HUES6 (cell line): ENCODE results near the gene MYO7B.

ENCODE experiments used
- H3K27ac ChIP-seq: 2 replicates; pipeline ENCODE4 v1.7.0; 2013; ENCODE audit warnings: low read depth, mild to moderate bottlenecking, low read length, inconsistent platforms
- H3K27me3 ChIP-seq: 2 replicates; pipeline ENCODE4 v1.6.1; 2013; ENCODE audit warnings: low read length; ENCODE audit not compliant: control insufficient read depth, insufficient read depth
- H3K36me3 ChIP-seq: 2 replicates; pipeline ENCODE4 v1.6.1; 2013; ENCODE audit warnings: low read length; ENCODE audit not compliant: control insufficient read depth, insufficient read depth
- H3K4me1 ChIP-seq: 2 replicates; pipeline ENCODE4 v1.6.1; 2013; ENCODE audit warnings: low read length; ENCODE audit not compliant: control insufficient read depth, insufficient read depth
- H3K4me3 ChIP-seq: 2 replicates; pipeline ENCODE4 v1.5.1; 2013; ENCODE audit warnings: low read depth, low read length
- H3K9ac ChIP-seq: one replicate; pipeline ENCODE4 v1.6.1; 2013; ENCODE audit warnings: mild to moderate bottlenecking, low read length
- H3K9me3 ChIP-seq: 2 replicates; pipeline ENCODE4 v1.6.1; 2013; ENCODE audit warnings: low read depth, low read length; ENCODE audit not compliant: control insufficient read depth, insufficient read depth

The MYO7B gene

DNA sequence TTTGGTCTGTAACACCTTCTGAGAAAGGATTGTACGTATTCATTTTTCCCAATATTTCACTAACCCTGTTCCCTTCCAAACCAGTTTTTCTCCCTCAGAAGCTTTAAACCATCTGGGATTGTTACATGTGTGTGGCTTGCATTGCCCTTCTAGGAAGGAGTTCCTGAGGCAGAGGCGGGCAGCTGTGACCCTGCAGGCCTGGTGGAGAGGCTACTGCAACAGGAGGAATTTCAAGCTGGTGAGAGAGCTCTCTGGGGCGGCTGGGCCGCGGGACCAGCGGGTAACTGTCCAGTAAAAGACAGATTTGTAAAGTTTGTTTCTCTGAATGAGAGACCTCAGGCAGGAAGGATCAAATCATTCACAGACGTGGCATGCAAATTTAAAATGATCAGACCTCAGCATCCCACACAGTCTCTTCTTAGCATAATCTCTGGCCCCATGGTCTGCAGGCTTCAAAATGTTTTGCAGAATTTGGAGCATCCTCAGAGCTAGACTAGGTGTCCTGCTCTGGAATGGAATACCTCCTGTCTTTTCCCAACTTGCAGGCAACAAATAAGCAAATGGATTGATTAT, 70.3 kb downstream of the MYO7B start:
- Histone ChIP-seq H3K9ac (no peak overlapping the region), H3K4me3 (no peak overlapping the region), H3K9me3 (peaks cover 6% of the 10 kb centered on the region; the same call in 1 of the 2 replicates), H3K27ac (no peak overlapping the region), H3K27me3 (no peaks in the 10 kb centered on the region; the same call in 1 of the 2 replicates), H3K36me3 (no peaks in the 10 kb centered on the region), H3K4me1 (no peaks in the 10 kb centered on the region)

DNA sequence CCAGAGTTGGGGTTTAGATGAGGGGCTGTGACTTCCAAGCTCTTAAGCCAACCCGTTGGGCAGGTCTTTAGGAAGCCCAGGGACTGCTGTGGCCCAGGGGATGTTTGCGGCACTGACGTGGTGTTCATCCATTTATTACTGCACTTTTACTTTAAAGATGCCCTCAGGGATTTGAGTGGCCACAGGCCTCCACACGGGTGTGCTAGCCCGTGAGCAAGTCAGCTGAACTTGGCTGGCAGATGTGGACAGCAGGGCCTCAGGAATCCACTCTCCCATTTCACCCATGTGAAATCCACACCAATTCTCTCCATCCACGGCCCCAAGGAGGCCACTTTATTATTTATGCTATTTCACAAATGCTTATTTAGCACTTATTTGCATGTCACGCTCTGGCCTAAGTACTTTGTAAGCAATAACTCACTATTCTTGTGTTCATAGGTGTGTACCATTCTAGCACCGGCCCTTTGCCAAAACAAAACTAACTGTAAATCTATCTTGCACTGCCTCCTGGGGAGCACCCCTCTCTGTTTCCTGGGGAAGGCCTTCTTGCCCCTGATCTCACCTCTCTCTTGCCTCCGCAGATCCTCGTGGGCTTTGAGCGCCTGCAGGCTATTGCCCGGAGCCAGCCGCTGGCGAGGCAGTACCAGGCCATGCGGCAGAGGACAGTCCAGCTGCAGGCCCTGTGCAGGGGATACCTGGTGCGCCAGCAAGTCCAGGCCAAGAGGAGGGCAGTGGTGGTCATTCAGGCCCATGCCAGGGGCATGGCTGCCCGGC, 71.3 kb downstream of the MYO7B start:
- H3K27ac ChIP-seq: no peak overlapping the region
- H3K27me3 ChIP-seq: no peaks in the 10 kb centered on the region; the same call in 1 of the 2 replicates
- H3K36me3 ChIP-seq: no peaks in the 10 kb centered on the region
- no peak overlapping the region for H3K9ac ChIP-seq
- no peak overlapping the region for H3K4me3 ChIP-seq
- H3K4me1 ChIP-seq: no peaks in the 10 kb centered on the region
- H3K9me3 ChIP-seq: peaks cover 9% of the 10 kb centered on the region; the same call in 1 of the 2 replicates

DNA sequence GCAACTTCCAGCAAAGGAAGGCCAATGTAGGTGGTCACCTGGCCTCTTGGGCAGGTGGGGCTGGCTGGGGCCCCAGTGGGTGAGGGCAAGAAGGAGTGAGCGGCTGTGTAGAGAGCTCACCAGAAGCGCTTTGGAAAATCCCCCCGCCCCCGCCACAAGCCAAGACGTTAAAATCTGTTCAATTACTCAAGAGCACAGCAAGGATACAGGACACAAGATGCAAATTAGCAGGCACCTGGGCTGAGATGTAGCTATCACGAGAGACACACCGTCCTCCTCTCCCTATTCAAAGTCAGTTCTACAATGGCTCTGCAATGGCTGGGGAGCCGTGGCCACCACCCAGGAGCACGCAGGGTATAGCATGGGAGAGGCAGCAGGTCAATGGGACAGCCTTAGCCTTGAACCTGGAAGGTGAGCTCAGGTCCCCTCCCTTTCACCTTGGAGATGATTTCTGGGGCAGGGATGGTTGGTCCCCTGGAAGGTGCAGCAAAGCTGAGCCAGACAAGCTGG, 72.0 kb downstream of the MYO7B start:
- no peaks in the 10 kb centered on the region for H3K36me3 ChIP-seq
- no peaks in the 10 kb centered on the region for H3K4me1 ChIP-seq

DNA sequence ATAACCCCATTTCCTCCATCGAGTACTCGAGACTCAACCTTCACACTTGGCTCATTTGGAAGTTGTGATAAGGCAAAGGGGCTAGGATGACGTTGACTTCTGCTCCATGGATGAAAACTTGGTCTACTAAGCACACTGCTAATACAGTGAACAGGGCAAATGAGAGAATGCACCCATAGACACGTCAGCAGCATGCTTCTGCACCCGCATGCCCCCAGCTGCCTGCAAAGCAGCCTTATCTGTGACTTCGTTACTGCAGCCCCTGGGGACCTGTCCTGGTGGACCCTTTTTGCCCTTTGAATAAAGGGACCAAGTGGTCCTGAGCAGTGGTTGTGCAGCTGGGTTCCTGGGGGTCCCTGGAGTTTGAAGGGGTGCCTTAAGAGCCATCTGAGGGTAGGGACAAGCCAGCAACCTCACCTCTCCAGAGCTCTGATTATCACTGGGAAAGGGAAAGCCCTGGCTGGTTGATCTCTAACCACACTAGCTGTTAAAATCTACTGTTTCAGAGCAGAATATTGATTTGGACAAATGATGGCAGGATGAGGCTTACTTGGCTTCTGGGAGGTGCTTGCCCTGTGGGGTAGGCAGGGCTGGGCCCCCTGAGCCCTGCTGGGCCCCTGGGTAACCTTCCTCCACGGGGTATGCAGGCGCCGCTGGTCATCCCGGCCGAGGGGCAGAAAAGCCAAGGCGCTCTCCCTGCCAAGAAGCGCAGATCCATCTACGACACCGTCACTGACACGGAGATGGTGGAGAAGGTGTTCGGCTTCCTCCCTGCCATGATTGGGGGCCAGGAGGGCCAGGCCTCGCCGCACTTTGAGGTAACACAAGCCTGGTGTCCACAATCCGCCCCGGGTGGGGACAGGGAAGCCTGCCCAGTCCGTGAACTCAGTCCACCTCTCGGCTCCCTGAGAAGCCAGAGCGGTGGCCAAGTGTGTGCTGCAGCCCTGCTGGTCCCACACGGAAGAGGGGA, 72.9 kb downstream of the MYO7B start:
- no peak overlapping the region for H3K9ac ChIP-seq
- H3K4me3 ChIP-seq: no peak overlapping the region
- H3K36me3 ChIP-seq: no peaks in the 10 kb centered on the region
- 0 out of 2 replicates have a peak, but pooled peaks cover 5% of the 10 kb centered on the region for H3K9me3 ChIP-seq
- H3K27me3 ChIP-seq: no peaks in the 10 kb centered on the region; the same call in 1 of the 2 replicates
- no peak overlapping the region for H3K27ac ChIP-seq
- H3K4me1 ChIP-seq: no peaks in the 10 kb centered on the region

More for the DNA sequence above, 72.0 kb downstream of the MYO7B start:
- Histone ChIP-seq H3K9me3 (peaks cover 9% of the 10 kb centered on the region; the same call in 1 of the 2 replicates), H3K27ac (no peak overlapping the region), H3K4me3 (no peak overlapping the region), H3K9ac (no peak overlapping the region), H3K27me3 (no peaks in the 10 kb centered on the region; the same call in 1 of the 2 replicates)

DNA sequence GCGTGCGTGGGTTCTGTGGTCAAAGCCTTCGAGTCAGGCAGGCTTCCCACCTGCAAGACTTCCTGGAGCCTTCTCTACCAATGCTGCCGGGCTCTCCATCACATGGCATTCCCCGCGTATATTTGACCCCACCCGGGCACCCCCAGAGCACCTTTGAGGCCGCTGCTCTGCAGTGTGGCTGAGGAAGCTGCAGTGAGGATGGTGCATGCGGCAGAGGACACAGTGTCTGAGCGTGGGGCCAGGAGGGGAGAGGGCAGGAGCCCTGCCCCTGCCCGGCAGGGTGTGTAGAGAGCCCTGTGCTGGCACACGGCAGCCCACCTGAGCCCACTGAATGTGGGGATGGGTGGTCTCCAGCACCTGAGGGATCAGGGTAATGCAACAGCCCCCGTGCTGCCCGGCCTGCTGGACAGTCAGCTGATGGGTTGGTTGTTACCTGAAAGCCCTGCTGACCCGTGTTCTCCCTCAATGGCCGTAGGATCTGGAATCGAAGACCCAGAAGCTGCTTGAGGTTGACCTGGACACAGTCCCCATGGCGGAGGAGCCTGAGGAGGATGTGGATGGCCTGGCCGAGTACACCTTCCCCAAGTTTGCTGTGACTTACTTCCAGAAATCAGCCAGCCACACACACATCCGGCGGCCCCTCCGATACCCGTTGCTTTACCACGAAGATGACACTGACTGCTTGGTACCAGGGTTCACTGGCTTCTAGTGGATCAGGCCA, 73.7 kb downstream of the MYO7B start:
- Histone ChIP-seq H3K27ac (no peak overlapping the region), H3K4me3 (no peak overlapping the region), H3K9ac (no peak overlapping the region), H3K36me3 (no peaks in the 10 kb centered on the region), H3K4me1 (no peaks in the 10 kb centered on the region), H3K27me3 (no peaks in the 10 kb centered on the region; the same call in 1 of the 2 replicates), H3K9me3 (peaks cover 12% of the 10 kb centered on the region; the same call in 1 of the 2 replicates)

DNA sequence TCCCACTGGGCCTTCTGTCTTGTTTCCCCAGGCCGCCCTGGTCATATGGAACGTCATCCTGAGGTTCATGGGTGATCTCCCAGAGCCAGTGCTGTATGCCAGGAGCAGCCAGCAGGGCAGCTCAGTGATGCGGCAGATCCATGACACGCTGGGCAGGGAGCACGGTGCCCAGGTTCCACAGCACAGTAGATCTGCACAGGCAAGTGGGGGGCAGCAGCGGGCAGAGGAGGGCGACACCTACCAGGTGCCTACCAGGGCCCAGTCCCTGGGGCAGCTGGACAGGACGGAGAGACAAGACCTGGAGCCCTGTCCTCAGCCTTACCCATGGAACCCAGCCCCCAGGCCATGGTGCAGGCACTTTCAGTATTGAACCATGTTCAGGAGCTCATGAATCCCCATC, 74.3 kb downstream of the MYO7B start:
- H3K9me3 ChIP-seq: peaks cover 14% of the 10 kb centered on the region; the same call in 1 of the 2 replicates
- no peak overlapping the region for H3K27ac ChIP-seq
- no peaks in the 10 kb centered on the region for H3K4me1 ChIP-seq
- no peaks in the 10 kb centered on the region; the same call in 1 of the 2 replicates for H3K27me3 ChIP-seq
- H3K36me3 ChIP-seq: no peaks in the 10 kb centered on the region
- no peak overlapping the region for H3K9ac ChIP-seq
- no peak overlapping the region for H3K4me3 ChIP-seq

DNA sequence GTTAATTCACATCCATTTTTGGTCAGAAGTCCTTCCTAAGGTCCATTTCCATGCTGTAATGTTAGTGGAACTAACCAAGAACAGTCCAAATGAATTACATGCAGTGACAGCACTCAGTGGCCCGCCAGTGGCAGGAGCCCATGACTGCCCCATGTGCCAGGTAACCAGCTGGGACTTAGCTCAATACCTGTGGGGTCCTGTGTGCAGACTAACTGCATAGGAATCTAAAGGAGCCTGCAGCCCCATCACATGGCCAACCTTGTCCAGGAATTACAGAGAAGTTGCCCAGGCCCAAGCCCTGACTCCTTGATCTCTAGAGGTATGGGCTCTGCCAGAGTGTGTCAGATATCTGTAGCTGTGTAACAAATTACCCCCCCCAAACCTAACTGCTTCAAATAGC, 75.1 kb downstream of the MYO7B start:
- no peak overlapping the region for H3K9ac ChIP-seq
- H3K27ac ChIP-seq: no peak overlapping the region
- H3K4me3 ChIP-seq: no peak overlapping the region
- H3K27me3 ChIP-seq: no peaks in the 10 kb centered on the region; the same call in 1 of the 2 replicates
- no peaks in the 10 kb centered on the region for H3K4me1 ChIP-seq
- H3K9me3 ChIP-seq: peaks cover 14% of the 10 kb centered on the region; the same call in 1 of the 2 replicates
- H3K36me3 ChIP-seq: no peaks in the 10 kb centered on the region

DNA sequence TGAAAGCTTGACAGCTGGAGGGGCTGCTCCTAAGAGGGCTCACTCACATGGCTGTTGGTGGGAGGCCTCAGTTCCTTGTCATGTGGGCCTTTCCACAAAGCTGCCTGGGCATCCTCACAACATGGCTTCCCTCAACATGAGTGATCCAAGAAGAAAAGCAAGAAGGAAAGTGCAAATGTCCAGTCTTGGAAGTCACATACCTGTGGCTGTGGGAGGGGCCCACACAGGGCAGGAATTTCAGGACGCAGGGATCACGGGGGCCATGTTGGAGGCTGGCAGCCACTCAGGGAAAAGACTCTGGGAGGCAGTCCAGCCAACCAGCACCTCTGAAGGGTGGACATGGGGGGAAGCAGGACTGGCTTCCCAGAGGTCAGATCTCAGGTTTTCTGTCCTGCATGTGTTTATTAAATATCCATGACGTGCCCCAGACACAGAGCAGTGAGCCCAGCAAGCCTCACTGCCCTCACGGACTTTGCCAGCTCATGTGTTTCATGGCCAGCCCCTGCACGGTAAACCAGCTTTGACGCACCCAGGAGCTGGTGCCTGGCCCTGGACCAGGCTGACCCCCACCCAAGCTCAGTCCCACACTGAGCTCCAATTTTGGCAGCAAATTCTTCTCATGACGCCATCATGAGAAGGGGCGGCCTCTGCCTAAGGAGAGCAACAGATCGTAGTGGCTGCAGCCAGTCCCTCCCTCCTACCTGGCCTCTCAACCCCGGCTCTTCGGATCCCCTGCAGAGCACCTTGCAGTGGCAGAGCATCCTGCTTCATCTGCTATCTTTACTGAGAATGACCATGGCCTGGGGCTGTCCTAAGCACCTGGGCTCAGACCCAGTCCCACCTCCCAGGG, 75.8 kb downstream of the MYO7B start:
- H3K4me3 ChIP-seq: no peak overlapping the region
- no peaks in the 10 kb centered on the region for H3K4me1 ChIP-seq
- no peaks in the 10 kb centered on the region; the same call in 1 of the 2 replicates for H3K27me3 ChIP-seq
- H3K36me3 ChIP-seq: no peaks in the 10 kb centered on the region
- peaks cover 14% of the 10 kb centered on the region; the same call in 1 of the 2 replicates for H3K9me3 ChIP-seq
- H3K27ac ChIP-seq: no peak overlapping the region
- no peak overlapping the region for H3K9ac ChIP-seq

DNA sequence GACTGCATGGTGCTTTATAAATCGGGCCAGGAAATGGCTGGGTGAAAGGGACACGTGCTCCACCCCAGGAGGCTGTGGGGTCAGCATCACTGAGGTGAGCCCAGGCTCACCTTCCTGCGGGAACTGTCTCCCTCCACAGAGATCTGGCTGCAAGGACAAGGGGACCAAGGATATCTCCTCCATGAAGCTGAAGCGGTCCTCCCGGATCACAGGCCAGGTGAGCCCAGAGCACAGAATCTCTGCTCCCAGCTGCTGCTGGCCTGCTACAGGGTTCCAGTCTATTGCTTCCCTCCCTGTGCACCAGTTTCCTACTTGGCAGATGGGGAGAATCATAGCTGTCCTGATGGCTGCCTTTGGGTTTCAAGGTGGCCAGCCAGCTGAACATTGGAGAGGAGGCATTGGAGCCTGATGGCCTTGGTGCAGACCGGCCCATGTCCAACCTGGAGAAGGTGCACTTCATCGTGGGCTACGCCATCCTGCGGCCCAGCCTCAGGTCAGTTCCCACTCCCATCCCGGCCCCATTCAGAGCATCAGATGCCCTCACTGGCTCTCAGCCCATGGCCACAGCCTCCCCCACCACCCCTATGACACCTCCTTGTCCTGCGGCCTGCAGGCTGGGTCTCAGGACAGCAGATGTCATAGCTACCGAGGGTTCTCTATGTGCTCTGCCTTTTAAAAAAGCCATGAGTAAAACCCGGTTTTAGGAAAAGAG, 76.8 kb downstream of the MYO7B start:
- H3K27ac ChIP-seq: no peak overlapping the region
- no peaks in the 10 kb centered on the region for H3K4me1 ChIP-seq
- H3K36me3 ChIP-seq: no peaks in the 10 kb centered on the region
- H3K4me3 ChIP-seq: no peak overlapping the region
- peaks cover 14% of the 10 kb centered on the region; the same call in 1 of the 2 replicates for H3K9me3 ChIP-seq
- no peaks in the 10 kb centered on the region; the same call in 1 of the 2 replicates for H3K27me3 ChIP-seq
- no peak overlapping the region for H3K9ac ChIP-seq
